CD4-positive, alpha-beta T cell treated with Interleukin-6 for 4 hours (primary cell): ENCODE data around the gene USO1.
"Not testable (repeated sequence)": the region's sequence is repeated elsewhere in the genome, so short reads cannot be mapped to it uniquely, and the experiment has no call there.

Experiments
- DNase-seq: peaks from one replicate; pipeline ENCODE4 v3.0.0-alpha.2; 2020; ENCODE audit warnings: mixed read lengths

The USO1 gene

DNA sequence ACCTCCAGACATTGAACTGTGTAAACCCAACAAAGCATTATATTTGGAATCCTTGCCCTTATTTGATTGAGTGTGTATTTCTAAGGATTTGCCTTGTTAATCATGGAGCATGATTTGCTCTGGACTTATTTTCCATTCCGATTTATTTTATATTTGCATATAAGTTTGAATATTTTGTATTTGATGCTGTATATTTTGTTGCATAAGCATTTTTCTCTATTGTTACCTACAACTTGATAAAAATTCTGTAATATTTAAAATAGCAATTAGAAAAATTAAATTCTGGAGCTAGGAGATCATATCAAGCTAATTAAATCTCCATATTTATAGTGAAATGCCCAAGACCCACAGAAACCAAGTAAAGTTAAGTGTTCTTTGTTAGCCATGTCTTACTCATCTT is 47.2 kb downstream of the USO1 start:
- no peak for DNase-seq

DNA sequence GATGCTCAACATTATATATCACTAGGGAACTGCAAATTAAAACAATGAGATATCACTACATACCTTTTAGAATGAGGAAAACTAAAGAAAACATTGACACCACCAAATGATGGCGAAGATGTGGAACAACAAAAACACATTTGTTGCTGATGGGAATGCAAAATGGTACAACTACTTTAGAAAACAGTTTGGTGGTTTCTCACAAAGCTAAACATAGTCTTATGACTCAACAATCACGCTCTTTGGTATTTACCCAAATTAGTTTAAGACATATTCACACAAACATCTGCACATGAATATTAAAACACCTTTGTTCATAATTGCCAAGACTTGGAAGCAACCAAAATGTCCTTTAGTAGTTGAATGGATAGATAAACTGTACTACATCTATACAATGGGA is 53.2 kb downstream of the USO1 start:
- DNase-seq, result no peak

DNA sequence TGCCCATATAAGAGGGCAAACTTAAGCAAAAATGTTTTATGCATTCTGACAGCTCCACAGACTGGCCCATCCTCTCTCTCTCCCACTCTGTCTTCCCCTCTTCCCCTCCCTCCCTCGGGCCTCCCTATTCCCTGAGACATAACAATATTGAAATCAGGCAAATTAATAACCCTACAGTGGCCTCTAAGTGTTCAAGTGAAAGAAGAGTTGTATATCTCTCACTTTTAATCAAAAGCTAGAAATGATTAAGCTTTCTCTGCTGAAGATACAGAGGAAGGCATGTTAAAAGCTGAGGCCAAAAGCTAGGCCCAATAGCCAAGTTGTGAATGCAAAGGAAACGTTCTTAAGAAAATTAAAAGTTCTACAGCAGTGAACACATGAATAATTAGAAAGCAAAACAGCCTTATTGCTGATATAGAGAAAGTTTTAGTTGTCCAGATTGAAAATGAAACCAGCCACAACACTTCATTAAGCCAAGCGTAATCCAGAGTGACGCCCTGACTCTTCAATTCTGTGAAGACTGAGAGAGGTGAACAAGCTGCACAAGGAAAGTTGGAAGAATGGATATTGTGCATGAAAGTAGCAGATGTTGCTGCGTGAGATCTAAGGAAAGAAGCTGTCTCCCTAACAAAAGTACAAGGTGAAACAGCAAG is 54.9 kb downstream of the USO1 start:
- DNase-seq, result no peak

DNA sequence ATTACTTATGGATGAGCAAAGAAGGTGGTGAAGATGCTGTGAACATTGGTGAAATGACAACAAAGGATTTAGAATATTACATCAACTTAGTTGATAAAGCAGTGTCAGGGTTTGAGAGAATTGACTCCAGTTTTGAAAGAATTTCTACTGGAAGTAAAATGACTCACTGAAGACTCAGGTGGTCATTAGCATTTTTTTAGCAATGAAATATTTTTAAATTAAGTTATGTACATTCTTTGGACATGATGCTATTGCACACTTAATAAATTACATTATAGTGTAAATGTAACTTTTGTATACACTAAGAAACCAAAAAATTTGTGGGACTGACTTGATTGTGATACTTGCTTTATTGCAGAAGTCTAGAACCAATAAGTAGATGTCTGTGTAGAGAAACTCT is 56.9 kb downstream of the USO1 start:
- no peak for DNase-seq

DNA sequence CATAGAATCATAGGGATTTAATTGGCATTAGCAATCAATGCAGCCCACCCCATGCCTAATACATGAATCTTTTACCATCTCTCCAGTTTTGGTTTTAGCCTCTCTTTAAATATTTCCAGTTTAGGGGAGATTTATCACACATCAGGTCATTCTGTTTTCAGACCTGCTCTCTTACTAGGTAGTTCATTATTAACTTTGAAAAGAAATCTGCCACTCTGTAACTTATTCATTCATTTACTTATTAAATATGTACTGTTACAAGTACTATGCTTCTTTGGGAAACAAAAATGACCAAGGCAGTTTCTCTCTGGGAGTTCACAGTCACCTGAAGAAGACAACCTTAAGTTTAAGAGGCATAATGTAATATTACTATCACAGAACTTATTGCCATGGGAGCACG is 62.1 kb downstream of the USO1 start:
- no peak for DNase-seq

DNA sequence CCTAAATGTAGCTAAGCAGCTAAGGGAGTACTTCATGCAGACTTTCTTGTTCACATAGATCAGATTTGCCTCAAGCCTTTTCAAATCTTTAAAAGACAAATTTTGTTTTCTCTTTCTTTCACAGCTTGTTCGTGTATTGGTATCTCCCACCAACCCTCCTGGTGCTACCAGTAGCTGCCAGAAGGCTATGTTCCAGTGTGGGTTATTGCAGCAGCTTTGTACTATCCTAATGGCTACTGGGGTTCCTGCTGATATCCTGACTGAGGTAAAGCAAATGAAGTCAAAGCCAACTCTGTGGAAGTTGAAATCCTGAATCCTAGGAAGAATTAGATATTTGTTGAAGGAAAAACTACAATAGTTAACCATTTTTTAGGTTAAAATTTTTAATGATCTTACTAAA is 62.6 kb downstream of the USO1 start:
- DNase-seq, result no peak

DNA sequence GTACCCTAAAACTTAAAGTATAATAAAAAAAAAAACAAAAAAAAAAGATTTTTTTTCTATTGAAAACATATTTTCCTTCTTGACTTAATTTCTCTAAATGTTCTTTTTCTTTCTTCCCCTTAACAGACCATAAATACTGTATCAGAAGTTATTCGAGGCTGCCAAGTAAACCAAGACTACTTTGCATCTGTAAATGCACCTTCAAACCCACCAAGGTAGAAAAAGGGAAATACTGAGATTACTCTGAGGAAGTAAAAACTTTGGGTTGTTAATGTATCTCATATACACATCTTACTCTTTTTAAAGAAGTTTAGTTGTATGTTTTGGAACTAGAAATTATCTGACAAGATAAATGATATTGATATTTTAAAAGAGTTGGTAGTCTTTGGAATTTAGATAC is 65.6 kb downstream of the USO1 start:
- no peak for DNase-seq

DNA sequence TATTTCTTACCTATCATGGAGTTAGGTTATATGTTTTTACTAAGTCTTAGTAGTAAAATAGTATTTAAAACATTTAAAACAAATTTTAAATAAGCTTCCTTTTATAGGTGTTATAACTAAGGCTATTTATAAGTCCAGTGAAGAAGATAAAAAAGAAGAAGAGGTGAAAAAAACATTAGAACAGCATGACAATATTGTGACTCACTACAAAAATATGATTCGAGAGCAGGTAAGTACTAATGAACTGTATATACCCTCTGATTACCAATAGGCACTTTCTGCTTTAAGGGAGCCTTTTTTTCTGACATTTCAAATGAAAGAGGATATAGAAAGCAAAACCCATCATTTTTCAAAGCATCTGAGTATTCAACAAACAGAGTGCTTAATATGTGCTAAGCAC is 76.6 kb downstream of the USO1 start:
- DNase-seq, result no peak

DNA sequence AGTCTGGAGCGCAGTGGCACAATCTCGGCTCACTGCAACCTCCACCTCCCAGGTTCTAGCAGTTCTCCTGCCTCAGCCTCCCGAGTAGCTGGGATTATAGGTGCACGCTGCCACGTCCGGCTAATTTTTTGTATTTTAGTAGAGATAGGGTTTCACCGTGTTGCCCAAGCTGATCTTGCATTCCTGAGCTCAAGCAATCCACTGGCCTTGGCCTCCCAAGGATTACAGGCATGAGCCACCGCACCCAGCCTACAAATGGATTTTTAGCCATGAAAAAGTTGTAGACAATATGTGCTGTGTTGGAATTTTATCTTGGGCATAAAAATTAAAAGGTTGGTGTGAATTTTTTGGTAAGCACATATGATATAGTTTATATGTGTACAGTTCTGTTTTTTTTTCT is 81.7 kb downstream of the USO1 start:
- not testable (repeated sequence) for DNase-seq

DNA sequence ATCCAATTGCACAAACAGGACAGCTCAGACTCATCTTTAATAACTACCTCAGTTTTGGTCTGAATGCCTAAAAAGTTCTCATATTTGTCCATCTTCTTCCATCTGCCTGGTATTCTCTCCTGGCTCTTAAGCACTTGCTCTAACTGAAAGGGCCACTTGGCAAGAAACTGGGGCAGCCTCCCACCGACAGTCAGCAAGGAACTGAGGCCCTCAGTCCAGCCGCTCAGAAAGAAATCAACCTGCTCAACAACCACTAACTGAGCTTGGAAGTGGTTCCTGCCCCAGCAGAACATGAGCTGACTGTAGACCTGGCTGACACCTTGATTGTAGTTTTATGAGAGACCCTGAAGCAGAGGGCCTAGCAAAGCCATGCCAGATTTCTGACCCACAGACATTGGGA is 93.5 kb downstream of the USO1 start:
- DNase-seq, result no peak

DNA sequence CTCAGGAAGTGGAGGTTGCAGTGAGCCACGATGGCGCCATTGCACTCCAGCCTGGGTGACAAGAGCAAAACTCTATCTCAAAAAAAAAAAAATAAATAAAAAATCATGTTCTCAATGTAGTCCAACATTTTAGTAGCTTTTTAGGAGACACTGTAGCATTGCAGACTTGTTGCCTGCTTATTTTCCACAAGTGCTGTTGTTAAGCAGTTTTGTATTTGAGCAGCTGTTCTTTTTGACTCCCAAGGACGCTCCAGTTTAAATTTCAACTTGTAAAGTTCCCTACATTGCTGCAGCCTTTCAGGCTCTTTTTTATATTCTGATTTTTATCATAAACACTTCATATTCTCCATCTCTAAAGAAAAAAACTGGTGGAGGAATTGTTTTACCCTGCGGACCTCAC is 94.7 kb downstream of the USO1 start:
- DNase-seq, result no peak

DNA sequence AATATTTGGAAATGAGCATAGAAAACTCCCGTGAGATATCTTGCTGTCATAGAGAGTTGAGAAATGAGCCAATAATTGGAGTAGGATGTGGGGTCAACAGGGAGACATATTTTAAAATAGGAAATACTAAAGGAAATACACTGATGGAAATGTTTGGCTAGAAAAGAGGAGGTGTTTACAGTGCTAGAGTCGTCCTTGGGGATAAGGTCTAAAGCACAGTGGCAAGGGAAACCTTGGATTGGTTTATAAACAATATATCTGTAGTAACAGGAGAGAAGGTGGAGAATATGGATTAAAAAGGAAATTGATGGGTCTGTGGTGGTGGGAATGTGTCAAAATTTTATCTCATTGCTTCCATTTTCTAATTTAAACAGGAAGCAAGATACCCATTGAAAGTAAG is 95.8 kb downstream of the USO1 start:
- no peak for DNase-seq

DNA sequence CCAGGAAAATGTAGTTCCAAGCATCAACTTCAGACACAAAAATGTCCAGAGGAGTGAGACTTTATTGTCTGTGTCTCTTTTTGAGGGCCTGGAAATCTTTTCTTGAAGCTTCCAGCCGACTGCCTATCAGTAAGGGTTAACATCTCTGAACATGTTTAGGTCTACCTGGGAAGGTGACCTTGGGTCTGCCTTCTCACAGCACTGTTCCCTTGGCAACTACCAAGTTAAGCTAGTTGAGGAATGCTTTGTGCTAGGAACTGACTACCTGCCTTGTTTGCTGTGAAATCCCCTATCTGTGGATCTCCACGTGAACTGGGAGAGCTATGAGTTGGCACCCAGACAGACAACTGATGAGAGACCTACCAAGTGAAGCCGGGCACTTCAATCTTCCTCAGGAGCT is 96.3 kb downstream of the USO1 start:
- no peak for DNase-seq

DNA sequence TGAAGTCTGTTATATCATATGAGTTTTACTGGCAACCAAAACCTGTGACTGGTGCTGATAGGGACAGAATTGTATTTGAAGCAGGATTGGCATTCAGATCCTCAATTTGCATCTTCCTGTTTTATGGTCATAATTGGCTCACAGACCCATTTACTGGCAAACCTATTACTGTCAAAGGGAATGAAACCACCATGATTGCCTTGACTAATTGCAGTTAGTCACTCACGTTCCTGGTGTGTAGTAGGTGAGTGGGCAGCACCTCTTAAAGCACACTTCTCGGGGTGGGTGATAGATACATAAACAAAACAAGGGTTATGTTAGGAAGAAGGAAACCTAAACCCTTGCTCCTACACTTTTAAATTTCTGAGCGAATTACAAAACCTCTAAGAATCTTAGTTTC is 96.8 kb downstream of the USO1 start:
- DNase-seq, result no peak

DNA sequence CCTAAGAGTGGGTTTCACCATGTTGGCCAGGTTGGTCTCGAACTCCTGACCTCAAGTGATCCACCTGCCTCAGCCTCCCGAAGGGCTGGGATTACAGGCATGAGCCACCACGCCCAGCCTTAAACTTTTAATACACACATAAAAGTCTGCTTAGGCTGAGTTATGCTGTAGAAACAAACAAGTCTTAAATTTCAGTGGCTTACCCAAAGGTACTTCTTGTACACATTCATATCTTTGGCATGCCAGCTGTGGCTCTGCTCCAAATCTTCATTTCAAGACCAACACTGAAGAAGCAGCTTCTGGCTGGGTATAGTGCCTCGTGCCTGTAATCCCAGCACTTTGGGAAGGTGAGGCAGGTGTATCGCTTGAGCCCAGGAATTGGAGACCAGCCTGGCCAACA is 97.6 kb downstream of the USO1 start:
- no peak for DNase-seq

DNA sequence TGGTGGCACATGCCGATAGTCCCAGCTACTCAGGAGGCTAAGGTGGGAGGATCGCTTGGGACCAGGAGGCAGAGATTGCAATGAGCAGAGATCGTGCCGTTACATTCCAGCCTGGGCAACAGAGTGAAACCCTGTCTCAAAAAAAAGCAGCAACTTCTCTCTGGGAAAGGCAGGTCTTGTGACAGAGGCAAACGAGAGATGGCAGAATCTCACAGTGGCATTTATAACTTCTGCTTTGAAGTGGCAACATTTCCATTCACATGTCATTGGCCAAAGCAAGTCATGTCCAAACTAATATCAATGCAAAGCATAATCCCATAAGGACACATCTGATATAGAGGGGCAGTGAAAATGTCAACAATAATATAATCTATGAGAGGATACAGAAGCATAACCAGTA is 98.0 kb downstream of the USO1 start:
- DNase-seq, result no peak

DNA sequence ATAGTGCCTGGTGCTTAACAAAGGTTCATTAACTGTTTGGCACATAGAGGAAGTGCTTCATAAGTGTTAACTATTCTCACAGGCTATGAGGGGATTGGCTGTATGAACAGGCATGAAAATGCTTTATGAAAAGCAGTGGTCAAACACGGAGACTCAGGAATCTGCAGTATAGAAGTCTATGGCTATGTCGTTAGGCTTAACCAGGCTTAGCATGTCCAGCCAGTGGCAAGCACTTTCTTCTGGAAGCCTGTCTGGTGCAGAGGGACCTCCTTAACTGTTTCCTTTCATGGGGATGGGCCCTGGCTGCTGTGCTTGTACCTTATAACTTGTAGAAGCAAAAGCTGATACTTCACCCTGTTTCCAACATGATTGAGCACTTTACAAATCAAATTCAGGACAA is 99.4 kb downstream of the USO1 start:
- DNase-seq, result no peak

DNA sequence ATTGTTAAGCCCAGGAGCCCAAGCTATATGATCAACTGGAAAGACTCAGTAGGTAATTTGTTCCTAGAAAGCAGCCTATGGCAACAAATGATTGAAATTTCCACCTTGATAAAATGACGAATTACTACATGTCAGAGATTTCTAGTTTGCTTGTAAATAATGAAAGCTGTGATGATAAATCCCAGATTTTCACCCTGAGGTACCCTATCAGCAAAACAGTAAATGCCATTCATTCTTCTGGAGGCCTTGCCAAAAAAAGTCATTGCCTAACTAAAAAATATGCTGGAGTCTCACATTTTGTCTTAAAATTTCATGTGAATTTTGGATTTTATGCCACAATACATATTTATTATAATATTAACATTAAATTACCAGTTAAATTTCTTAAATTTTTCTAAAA is 106.5 kb downstream of the USO1 start:
- DNase-seq, result no peak

DNA sequence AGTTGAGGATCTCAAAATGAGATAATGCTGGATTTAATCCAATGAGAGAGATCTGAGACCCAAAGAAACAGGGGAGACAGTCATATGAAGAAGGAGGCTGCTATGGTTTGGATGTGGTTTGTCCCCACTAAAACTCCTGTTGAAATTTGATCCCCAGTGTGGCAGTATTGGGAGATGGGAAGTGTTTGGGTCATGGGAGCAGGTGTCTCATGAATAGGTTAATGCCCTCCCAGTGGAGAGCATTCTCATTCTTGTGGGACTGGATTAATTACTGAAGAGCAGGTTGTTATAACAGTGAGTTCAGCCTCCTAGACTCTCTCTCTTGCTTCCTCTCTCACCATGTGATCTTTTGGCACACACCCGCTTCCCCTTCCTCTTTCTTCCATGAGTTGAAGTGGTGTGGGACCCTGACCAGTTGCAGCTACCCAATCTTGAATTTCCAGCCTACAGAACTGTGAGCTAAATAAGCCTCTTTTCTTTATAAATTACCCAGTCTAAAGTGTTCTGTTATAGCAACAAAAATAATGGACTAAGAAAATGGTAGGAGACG is 107.6 kb downstream of the USO1 start:
- DNase-seq, result no peak

DNA sequence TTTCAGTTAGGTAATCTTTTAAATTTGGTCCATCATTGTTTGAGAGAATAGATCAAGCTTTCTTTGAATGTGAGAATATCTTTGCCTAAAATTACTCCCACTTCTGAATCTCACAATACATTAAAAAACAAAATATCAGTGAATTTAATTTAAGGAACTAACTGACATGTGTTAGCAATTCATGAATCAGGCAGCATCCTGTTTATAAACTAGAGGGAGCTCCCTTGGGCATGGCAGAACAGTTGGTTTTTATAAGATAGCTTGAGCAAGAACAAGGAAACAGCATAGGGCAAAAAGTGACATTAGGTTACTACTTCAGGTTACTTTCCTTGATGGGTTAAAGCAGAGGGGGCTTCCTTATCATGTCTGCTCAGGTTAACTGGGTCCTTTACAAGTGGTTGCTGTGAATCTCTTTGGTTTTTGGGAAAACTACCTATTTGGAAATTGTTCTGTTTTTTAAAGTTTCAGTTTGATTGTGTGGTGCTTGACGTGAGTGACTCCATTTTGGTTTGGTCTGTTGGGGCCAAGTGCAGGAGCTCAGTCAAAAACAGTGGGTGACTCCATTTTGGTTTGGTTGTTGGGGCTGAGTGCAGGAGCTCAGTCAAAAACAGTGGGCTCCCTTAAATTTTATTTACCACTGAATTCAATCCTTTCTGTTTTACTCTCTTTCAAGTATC is 109.9 kb downstream of the USO1 start:
- DNase-seq, result no peak

DNA sequence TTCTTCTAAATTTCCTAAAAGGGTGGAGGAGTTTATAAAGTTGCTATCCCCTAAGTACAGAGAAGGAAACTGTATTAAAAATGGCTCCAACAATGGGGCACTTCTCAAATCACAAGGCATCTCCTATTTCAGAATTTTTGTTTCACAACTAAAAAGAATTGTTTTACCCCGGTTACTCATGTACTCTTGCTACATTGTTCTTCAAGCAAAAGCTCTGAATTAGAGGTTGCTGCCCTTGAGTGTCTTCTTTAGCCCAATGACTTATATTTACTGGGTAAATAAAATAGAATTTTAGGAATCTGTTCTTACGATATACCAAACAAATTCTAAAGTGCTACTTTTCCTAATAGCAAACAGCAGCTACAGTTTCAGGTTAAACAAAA is 110.4 kb downstream of the USO1 start:
- no peak for DNase-seq

DNA sequence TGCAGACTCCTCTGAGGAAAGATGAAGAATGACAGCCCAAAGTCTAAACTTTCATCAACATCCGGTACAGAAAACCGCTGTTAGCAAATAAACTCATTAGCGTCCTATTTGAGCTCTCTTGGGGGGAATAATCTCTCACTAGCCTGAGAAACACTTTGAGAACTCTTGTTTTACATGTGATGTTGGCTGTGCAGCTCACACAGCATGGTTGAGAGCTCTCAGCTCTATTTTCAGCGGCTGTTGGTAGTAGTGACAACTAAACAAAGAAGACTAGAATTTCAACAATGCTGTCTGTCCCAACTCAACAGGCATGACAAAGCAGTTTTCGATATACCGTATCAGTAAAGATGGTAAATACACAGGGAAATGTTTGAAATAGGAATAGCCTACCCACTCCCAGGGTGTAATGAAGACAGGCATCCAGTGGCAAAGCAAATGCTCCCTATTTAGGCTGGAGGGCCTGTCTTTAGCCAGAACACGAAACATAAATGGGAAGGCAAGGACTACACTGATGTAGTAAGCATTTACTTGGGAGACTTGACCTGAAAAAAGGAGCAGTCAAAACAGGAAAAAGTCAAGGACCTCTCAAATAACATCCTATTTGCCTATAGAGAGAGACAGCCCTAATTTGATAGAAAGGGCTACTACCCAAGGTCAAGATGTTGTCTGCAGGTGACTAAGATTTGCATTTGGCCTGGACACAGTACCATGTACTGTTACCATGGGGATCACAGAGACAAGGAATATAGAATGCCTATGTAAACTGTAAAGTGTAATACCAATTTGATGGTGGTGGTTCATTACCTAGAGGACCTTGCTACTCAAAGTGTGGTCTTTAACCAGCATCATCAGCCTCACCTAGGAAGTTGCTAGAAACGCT is 117.5 kb downstream of the USO1 start:
- DNase-seq, result no peak

DNA sequence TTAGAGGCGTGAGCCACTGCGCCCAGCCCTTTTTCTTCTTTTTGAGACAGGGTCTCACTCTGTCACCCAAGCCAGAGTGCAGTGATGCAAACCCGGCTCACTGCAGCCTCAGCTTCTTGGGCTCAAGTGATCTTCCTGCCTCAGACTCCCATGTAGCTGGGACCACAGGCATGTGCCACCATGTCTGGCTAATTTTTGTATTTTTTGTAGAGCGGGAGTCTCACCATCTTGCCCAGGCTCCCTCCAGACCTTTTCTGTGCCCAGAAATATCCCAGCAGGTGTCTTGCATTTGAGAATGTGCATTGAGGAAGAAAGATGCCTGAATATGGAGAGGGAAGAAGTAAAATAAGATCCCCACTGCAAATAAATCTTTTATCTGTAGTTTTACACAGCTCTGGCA is 119.2 kb downstream of the USO1 start:
- DNase-seq, result no peak

DNA sequence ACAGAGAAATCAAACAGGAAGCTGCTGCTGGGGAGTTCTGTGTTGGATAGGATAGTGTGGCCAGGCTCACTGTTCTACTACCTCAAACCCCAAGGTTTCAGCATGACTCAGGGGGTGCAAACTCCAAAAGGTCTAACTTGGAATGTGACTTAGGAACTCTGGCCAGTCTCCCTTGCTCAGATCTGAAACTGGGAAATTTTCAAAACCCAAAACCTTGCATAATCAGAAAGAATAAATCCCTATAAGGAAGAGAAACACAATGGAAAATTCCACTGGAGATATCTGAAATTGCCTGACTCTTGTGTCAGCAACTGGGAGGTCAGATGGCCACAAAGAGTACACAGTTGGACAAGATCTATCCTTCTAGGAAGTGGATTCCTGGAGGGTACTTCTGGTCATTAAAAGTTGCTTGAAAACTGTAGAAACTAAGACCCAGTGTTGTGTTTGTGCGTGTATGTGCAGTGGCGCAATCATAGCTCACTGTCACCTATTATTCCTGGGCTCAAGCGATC is 119.8 kb downstream of the USO1 start:
- DNase-seq, result no peak
